ENCODE results near the gene GLRX.

The GLRX gene

GRCh38 chr5:95780597-95780996 lies 41.9 kb downstream of the GLRX start:
- POLR2A ChIA-PET = interaction anchor here (0.9 to 1.7 kb wide), 5 partner anchors 43 to 134 kb away, joined by 3 to 6 read pairs (median 4); partner anchors contain the start of genes RFESD and RHOBTB3

GRCh38 chr5:95779611-95780010 lies 42.9 kb downstream of the GLRX start:
- TF ChIP-seq BHLHE40 (IDR thresholded peaks at IDR 0.05; ENCODE audit: borderline replicate concordance) (no peak), ZNF384 (IDR thresholded peaks at IDR 0.05) (no peak), FOXM1 (IDR thresholded peaks at IDR 0.05; ENCODE audit: borderline replicate concordance) (no peak), TARDBP (IDR thresholded peaks at IDR 0.05) (no peak), SP1 (IDR thresholded peaks at IDR 0.05) (no peak), HDGF (IDR thresholded peaks at IDR 0.05; ENCODE audit: borderline replicate concordance) (no peak), CTBP1 (IDR thresholded peaks at IDR 0.05; ENCODE audit: borderline replicate concordance) (no peak), SUZ12 (IDR thresholded peaks at IDR 0.05) (no peak), FOXA1 (IDR thresholded peaks at IDR 0.05) (no peak), LEF1 (IDR thresholded peaks at IDR 0.05; ENCODE audit: borderline replicate concordance) (no peak), PKNOX1 (IDR thresholded peaks at IDR 0.05) (no peak), L3MBTL2 (conservative IDR thresholded peaks at IDR 0.05) (no peak), FOXK2 (IDR thresholded peaks at IDR 0.05) (no peak), NFRKB (IDR thresholded peaks at IDR 0.05) (no peak), ARNT (IDR thresholded peaks at IDR 0.05) (no peak), ELF4 (IDR thresholded peaks at IDR 0.05) (no peak)
- ChIA-PET POLR2A (no interaction called here), CTCF (interaction anchor here (0.7 to 1.5 kb wide), 4 partner anchors 29 to 136 kb away, joined by 3 to 4 read pairs (median 3); no protein-coding TSS in a partner anchor)
- no peak for DNase-seq (ENCODE audit: extremely low spot score)

More at GRCh38 chr5:95780597-95780996, 41.9 kb downstream of the GLRX start:
- DNase-seq (ENCODE audit: extremely low spot score) = no peak
- CTCF ChIA-PET = interaction anchor here (0.8 to 2.6 kb wide), 32 partner anchors 7 to 547 kb away, joined by 3 to 22 read pairs (median 5); partner anchors contain the start of gene GLRX
- TF ChIP-seq SP1 (IDR thresholded peaks at IDR 0.05) (no peak), BHLHE40 (IDR thresholded peaks at IDR 0.05; ENCODE audit: borderline replicate concordance) (no peak), FOXK2 (IDR thresholded peaks at IDR 0.05) (no peak), ZNF384 (IDR thresholded peaks at IDR 0.05) (no peak), FOXM1 (IDR thresholded peaks at IDR 0.05; ENCODE audit: borderline replicate concordance) (no peak), CTBP1 (IDR thresholded peaks at IDR 0.05; ENCODE audit: borderline replicate concordance) (no peak), LEF1 (IDR thresholded peaks at IDR 0.05; ENCODE audit: borderline replicate concordance) (no peak), L3MBTL2 (conservative IDR thresholded peaks at IDR 0.05) (no peak), ELF4 (IDR thresholded peaks at IDR 0.05) (no peak), TARDBP (IDR thresholded peaks at IDR 0.05) (no peak), SUZ12 (IDR thresholded peaks at IDR 0.05) (no peak), NFRKB (IDR thresholded peaks at IDR 0.05) (no peak), HDGF (IDR thresholded peaks at IDR 0.05; ENCODE audit: borderline replicate concordance) (no peak), PKNOX1 (IDR thresholded peaks at IDR 0.05) (no peak)

GRCh38 chr5:95778713-95779436 lies 43.7 kb downstream of the GLRX start:
- DNase-seq (ENCODE audit: extremely low spot score) = no peak
- CTCF ChIA-PET = interaction anchor here (0.6 to 1.5 kb wide), 5 partner anchors 29 to 135 kb away, joined by 3 to 4 read pairs (median 3); no protein-coding TSS in a partner anchor
- POLR2A ChIA-PET = no interaction called here
- TF ChIP-seq SUZ12 (IDR thresholded peaks at IDR 0.05) = no peak
- no peak for TF ChIP-seq PKNOX1 (IDR thresholded peaks at IDR 0.05)
- TF ChIP-seq ZNF384 (IDR thresholded peaks at IDR 0.05) = no peak
- no peak for TF ChIP-seq FOXM1 (IDR thresholded peaks at IDR 0.05; ENCODE audit: borderline replicate concordance)
- no peak for TF ChIP-seq SP1 (IDR thresholded peaks at IDR 0.05)
- no peak for TF ChIP-seq HDGF (IDR thresholded peaks at IDR 0.05; ENCODE audit: borderline replicate concordance)

- TF ChIP-seq SP1 (IDR thresholded peaks at IDR 0.05) (no peak), ELF4 (IDR thresholded peaks at IDR 0.05) (no peak), TARDBP (IDR thresholded peaks at IDR 0.05) (no peak), ZNF384 (IDR thresholded peaks at IDR 0.05) (no peak), SUZ12 (IDR thresholded peaks at IDR 0.05) (no peak), ARNT (IDR thresholded peaks at IDR 0.05) (no peak), L3MBTL2 (conservative IDR thresholded peaks at IDR 0.05) (no peak), NFRKB (IDR thresholded peaks at IDR 0.05) (no peak), FOXK2 (IDR thresholded peaks at IDR 0.05) (no peak), PKNOX1 (IDR thresholded peaks at IDR 0.05) (no peak), HDGF (IDR thresholded peaks at IDR 0.05; ENCODE audit: borderline replicate concordance) (no peak), LEF1 (IDR thresholded peaks at IDR 0.05; ENCODE audit: borderline replicate concordance) (no peak), BHLHE40 (IDR thresholded peaks at IDR 0.05; ENCODE audit: borderline replicate concordance) (no peak)
- ChIA-PET CTCF (interaction anchor here (0.7 kb wide), 1 partner anchor 131 kb away, joined by 5 read pairs; no protein-coding TSS in a partner anchor), POLR2A (no interaction called here)
- DNase-seq (ENCODE audit: extremely low spot score) = no peak
Observed at GRCh38 chr5:95777441-95777840, 45.1 kb downstream of the GLRX start.

GRCh38 chr5:95773335-95774059 lies 49.0 kb downstream of the GLRX start:
- ChIA-PET POLR2A (no interaction called here), CTCF (interaction anchor here (1.0 kb wide), 1 partner anchor 7 kb away, joined by 3 read pairs; no protein-coding TSS in a partner anchor)

More at GRCh38 chr5:95773335-95774059, 49.0 kb downstream of the GLRX start:
- no peak for TF ChIP-seq FOXK2 (IDR thresholded peaks at IDR 0.05)
- no peak for TF ChIP-seq PKNOX1 (IDR thresholded peaks at IDR 0.05)
- TF ChIP-seq CTBP1 (IDR thresholded peaks at IDR 0.05; ENCODE audit: borderline replicate concordance) = no peak
- TF ChIP-seq LEF1 (IDR thresholded peaks at IDR 0.05; ENCODE audit: borderline replicate concordance) = no peak
- no peak for TF ChIP-seq L3MBTL2 (conservative IDR thresholded peaks at IDR 0.05)
- no peak for TF ChIP-seq ARNT (IDR thresholded peaks at IDR 0.05)
- TF ChIP-seq SUZ12 (IDR thresholded peaks at IDR 0.05) = no peak
- TF ChIP-seq ZNF384 (IDR thresholded peaks at IDR 0.05) = no peak
- no peak for TF ChIP-seq FOXA1 (IDR thresholded peaks at IDR 0.05)
- TF ChIP-seq TARDBP (IDR thresholded peaks at IDR 0.05) = no peak
- TF ChIP-seq HDGF (IDR thresholded peaks at IDR 0.05; ENCODE audit: borderline replicate concordance) = no peak
- TF ChIP-seq FOXM1 (IDR thresholded peaks at IDR 0.05; ENCODE audit: borderline replicate concordance) = no peak
- TF ChIP-seq ELF4 (IDR thresholded peaks at IDR 0.05) = no peak
- TF ChIP-seq BHLHE40 (IDR thresholded peaks at IDR 0.05; ENCODE audit: borderline replicate concordance) = no peak
- TF ChIP-seq SP1 (IDR thresholded peaks at IDR 0.05) = no peak
- TF ChIP-seq NFRKB (IDR thresholded peaks at IDR 0.05) = no peak
- no peak for DNase-seq (ENCODE audit: extremely low spot score)
